Gastroesophageal sphincter (tissue), 3 donors: Measurements from ENCODE around the gene RNASE2.

Source experiments
- POLR2A ChIP-seq, 2 donors: fragments of 450-650 bp; IDR thresholded peaks; one replicate each; pipeline ENCODE4 v1.6.1; 2017; ENCODE audit warnings: antibody characterized with exemption in 2 of 2, mild to moderate bottlenecking in 2 of 2, moderate library complexity in 1 of 2
- TF ChIP-seq, protein P1 (sequence below), 4 experiments: fragments of 200-600 bp in 2 of 4; fragments of 450-650 bp in 2 of 4; sonication (generic) in 1 of 4; IDR thresholded peaks; one replicate each; pipeline ENCODE4 v1.5.1; 2017 to 2019; ENCODE audit warnings: antibody characterized with exemption in 4 of 4, mild to moderate bottlenecking in 2 of 4, moderate library complexity in 2 of 4

DNA sequence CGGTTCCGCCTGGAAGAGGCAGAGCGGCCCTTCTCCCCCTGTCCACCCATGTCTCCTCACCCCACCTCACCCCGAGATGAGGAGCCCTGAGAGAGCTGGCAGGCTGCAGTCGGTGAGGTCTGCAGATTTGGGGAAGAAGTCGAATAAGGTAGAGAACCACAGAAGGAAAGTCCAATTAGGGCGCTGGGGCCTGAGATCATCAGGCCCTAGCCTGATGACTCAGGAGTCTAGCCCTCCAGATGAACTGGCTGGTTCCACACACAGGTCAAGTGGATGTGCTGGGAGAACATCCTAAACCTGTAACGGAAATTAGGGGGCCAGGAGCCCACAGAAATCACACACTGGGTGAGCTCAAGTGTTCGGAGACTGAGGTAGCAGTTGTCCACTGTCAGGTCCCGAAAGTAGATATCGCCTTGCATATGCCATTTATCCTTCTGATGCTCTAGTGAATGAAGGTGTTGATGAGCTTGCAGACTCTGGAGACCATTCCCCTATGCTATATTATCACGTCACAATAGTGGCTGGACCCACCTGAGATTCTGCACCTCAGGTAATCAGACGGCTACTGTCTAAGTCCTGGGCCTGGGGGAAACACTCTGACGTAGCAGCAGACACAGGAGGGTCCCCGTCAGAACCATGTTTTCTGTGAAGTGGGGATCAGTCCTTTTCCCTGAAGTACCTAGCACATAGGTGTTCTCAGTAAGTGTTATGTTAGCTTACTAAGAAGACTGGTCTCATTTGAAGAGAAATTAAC is 33.6 kb downstream of the RNASE2 start:
- TF ChIP-seq, protein P1, sequence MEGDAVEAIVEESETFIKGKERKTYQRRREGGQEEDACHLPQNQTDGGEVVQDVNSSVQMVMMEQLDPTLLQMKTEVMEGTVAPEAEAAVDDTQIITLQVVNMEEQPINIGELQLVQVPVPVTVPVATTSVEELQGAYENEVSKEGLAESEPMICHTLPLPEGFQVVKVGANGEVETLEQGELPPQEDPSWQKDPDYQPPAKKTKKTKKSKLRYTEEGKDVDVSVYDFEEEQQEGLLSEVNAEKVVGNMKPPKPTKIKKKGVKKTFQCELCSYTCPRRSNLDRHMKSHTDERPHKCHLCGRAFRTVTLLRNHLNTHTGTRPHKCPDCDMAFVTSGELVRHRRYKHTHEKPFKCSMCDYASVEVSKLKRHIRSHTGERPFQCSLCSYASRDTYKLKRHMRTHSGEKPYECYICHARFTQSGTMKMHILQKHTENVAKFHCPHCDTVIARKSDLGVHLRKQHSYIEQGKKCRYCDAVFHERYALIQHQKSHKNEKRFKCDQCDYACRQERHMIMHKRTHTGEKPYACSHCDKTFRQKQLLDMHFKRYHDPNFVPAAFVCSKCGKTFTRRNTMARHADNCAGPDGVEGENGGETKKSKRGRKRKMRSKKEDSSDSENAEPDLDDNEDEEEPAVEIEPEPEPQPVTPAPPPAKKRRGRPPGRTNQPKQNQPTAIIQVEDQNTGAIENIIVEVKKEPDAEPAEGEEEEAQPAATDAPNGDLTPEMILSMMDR (IDR thresholded peaks at IDR 0.05), result no peak
- TF ChIP-seq POLR2A (IDR thresholded peaks at IDR 0.05), result no peak
